Measurements from ENCODE around the gene FHIT.
"Not testable (repeated sequence)": the region's sequence is repeated elsewhere in the genome, so short reads cannot be mapped to it uniquely, and the experiment has no call there.

The FHIT gene

GRCh38 chr3:61202086-61202485 is 49.2 kb downstream of the FHIT start:
- no peak for DNase-seq
- TF ChIP-seq CTCF (IDR thresholded peaks at IDR 0.05; ENCODE audit: low read depth, low read length), result no peak
- H3K4me1 ChIP-seq, result no peaks in the 10 kb centered on the region
- H3K4me3 ChIP-seq (ENCODE audit: low read depth, low read length), result no peak overlapping the region
- no peaks in the 10 kb centered on the region for H3K36me3 ChIP-seq
- no peaks in the 10 kb centered on the region for H3K27me3 ChIP-seq
- no peaks in the 10 kb centered on the region for H3K9me3 ChIP-seq

- H3K36me3 ChIP-seq, result no peaks in the 10 kb centered on the region
These were observed 50.2 kb downstream of the FHIT start for GRCh38 chr3:61201071-61201470.

GRCh38 chr3:61200270-61200669 is 51.0 kb downstream of the FHIT start:
- H3K36me3 ChIP-seq, result no peaks in the 10 kb centered on the region
- no peaks in the 10 kb centered on the region for H3K27me3 ChIP-seq
- no peak for TF ChIP-seq CTCF (IDR thresholded peaks at IDR 0.05; ENCODE audit: low read depth, low read length)
- DNase-seq, result no peak
- H3K4me1 ChIP-seq, result no peaks in the 10 kb centered on the region
- H3K4me3 ChIP-seq (ENCODE audit: low read depth, low read length), result no peak overlapping the region
- H3K9me3 ChIP-seq, result no peaks in the 10 kb centered on the region

More at GRCh38 chr3:61201071-61201470, 50.2 kb downstream of the FHIT start:
- Histone ChIP-seq H3K9me3 (no peaks in the 10 kb centered on the region), H3K4me3 (ENCODE audit: low read depth, low read length) (no peak overlapping the region), H3K4me1 (no peaks in the 10 kb centered on the region), H3K27me3 (no peaks in the 10 kb centered on the region)
- no peak for TF ChIP-seq CTCF (IDR thresholded peaks at IDR 0.05; ENCODE audit: low read depth, low read length)
- no peak for DNase-seq

GRCh38 chr3:61199843-61200242 is 51.4 kb downstream of the FHIT start:
- no peaks in the 10 kb centered on the region for H3K4me1 ChIP-seq
- TF ChIP-seq CTCF (IDR thresholded peaks at IDR 0.05; ENCODE audit: low read depth, low read length), result no peak
- no peaks in the 10 kb centered on the region for H3K27me3 ChIP-seq
- H3K36me3 ChIP-seq, result no peaks in the 10 kb centered on the region
- H3K4me3 ChIP-seq (ENCODE audit: low read depth, low read length), result no peak overlapping the region
- DNase-seq, result no peak
- H3K9me3 ChIP-seq, result no peaks in the 10 kb centered on the region

GRCh38 chr3:61194892-61195538 is 56.2 kb downstream of the FHIT start:
- Histone ChIP-seq H3K9me3 (no peaks in the 10 kb centered on the region), H3K36me3 (no peaks in the 10 kb centered on the region), H3K4me1 (no peaks in the 10 kb centered on the region), H3K4me3 (ENCODE audit: low read depth, low read length) (no peak overlapping the region), H3K27me3 (no peaks in the 10 kb centered on the region)
- no peak for TF ChIP-seq CTCF (IDR thresholded peaks at IDR 0.05; ENCODE audit: low read depth, low read length)
- no peak for DNase-seq

- no peaks in the 10 kb centered on the region for H3K27me3 ChIP-seq
- TF ChIP-seq CTCF (IDR thresholded peaks at IDR 0.05; ENCODE audit: low read depth, low read length), result no peak
- H3K36me3 ChIP-seq, result no peaks in the 10 kb centered on the region
- H3K4me1 ChIP-seq, result no peaks in the 10 kb centered on the region
- no peaks in the 10 kb centered on the region for H3K9me3 ChIP-seq
- no peak for DNase-seq
- H3K4me3 ChIP-seq (ENCODE audit: low read depth, low read length), result no peak overlapping the region
These were observed 59.0 kb downstream of the FHIT start for GRCh38 chr3:61192222-61192621.

- H3K4me1 ChIP-seq; DNase-seq; H3K9me3 ChIP-seq; H3K4me3 ChIP-seq (ENCODE audit: low read depth, low read length); H3K36me3 ChIP-seq; H3K27me3 ChIP-seq: not testable (repeated sequence)
These were observed 61.0 kb downstream of the FHIT start for GRCh38 chr3:61190205-61190604.
